Ovary (tissue), 9 donors: ENCODE data around the gene LLCFC1. TPM values are rescaled to one million over a fixed set of nuclear protein-coding genes. Genes with fewer than 3 reads are reported as not detected.

Experiments
- DNase-seq, 5 donors: peaks; one replicate each; pipeline ENCODE4 v3.0.0-alpha.2; 2019 to 2020
- H3K27ac ChIP-seq, 2 donors: fragments of 200-600 bp; one replicate each; pipeline versions ENCODE4 v1.5.1 to v1.8.0; 2019 to 2022
- H3K27me3 ChIP-seq: fragments of 200-600 bp; one replicate; pipeline ENCODE4 v1.8.0; 2022
- H3K36me3 ChIP-seq: fragments of 200-600 bp; sonication (generic); one replicate; pipeline ENCODE4 v1.5.1; 2019
- H3K4me1 ChIP-seq: one replicate; pipeline ENCODE4 v1.8.1; 2013; ENCODE audit warnings: mild to moderate bottlenecking, moderate library complexity; ENCODE audit not compliant: insufficient read depth
- H3K4me3 ChIP-seq: fragments of 200-600 bp; sonication (generic); one replicate; pipeline ENCODE4 v1.5.1; 2017
- H3K9me3 ChIP-seq, 2 donors: fragments of 200-600 bp in 1 of 2; sonication (generic) in 1 of 2; one replicate each; pipeline versions ENCODE4 v1.5.1 to v1.8.1; 2013 to 2019; ENCODE audit warnings: mild to moderate bottlenecking in 1 of 2, moderate library complexity in 1 of 2
- EP300 ChIP-seq: sonication (generic); formaldehyde crosslinking; IDR thresholded peaks from one replicate; pipeline ENCODE4 v1.6.1; 2017; ENCODE audit warnings: antibody characterized with exemption
- POLR2A ChIP-seq: fragments of 450-650 bp; IDR thresholded peaks from one replicate; pipeline ENCODE4 v1.6.1; 2017; ENCODE audit warnings: antibody characterized with exemption, mild to moderate bottlenecking, moderate library complexity
- WGBS, 3 donors: extraction: QIAGEN DNeasy Blood & Tissue Kit in 1 of 3; methylation state at CpG; one replicate each; pipeline versions ENCODE4 v1.1.5 to v1.1.7; 2013 to 2017; 5-methylcytosine and 5-hydroxymethylcytosine counted together
- intact Hi-C, 4 donors: fragments of 100-400 bp; cut with DNase I; formaldehyde crosslinking; loops; one replicate each; pipeline versions ENCODE4 v1.11.0 to v1.15.1; 2022 to 2023
- polyA plus RNA-seq, 2 donors: library from polyadenylated mRNA; stranded (reverse); fragments of 200-250 nt in 1 of 2; fragments of 350-450 nt in 1 of 2; fragmentation: Illumina TruSeq in 1 of 2; extraction: RNeasy Lipid Tissue Mini Kit (QIAGEN cat#74804) in 1 of 2; gene quantifications; one replicate each; pipeline ENCODE4 v1.2.3, GENCODE V29; 2013 to 2014
- total RNA-seq, 7 donors: library from RNA; depleted of rRNA in 2 of 7; stranded (reverse); fragments of >200 nt in 2 of 7; fragmentation: NEBNext Ultra II Directional in 3 of 7; extraction: Animal tissue kit (Norgen Biotek cat#: 25700) in 3 of 7; gene quantifications; one replicate each; pipeline versions ENCODE4 v1.1.0 to v1.2.4, GENCODE V29; 2016 to 2023
- TF ChIP-seq, protein P1 (sequence below), 3 donors: fragments of 450-650 bp in 2 of 3; fragments of 200-600 bp in 1 of 3; IDR thresholded peaks; one replicate each; pipeline versions ENCODE4 v1.5.1 to v1.8.0; 2016 to 2022; ENCODE audit warnings: antibody characterized with exemption in 3 of 3, mild to moderate bottlenecking in 1 of 3
- donor health status: DM: no; HTN: no; CAD: no; lungs with moderate emphysema.
- donor health status: DM: no; HTN: no; CAD: no.
- donor health status: Bipolar disorder and iron deficiency.
- donor health status: DM: yes; HTN: yes; CAD: no.
- donor health status: DM: no; HTN: no; CAD: no.
- donor health status: DM: yes; HTN: yes; CAD: no.

The LLCFC1 gene
- total and polyA plus RNA-seq, 9 donors = not detected

DNA sequence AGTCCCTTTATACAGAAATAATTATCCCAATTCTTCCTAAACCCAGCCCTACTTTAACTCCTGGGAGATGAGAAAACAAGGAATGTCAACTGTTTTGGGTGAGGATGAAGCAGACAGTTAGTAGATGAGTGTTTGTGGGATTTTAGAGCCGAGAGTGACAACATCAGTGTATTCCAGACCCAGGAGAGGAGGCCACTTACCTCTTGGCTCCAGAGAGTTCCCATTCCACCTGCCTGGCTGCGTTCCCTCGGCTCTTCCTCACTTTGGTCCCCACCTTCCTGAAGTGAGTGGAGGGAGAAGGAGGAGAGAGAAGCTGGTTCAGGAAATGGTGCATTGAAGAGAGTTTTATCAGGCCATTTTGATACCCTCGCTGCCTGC lies 22.3 kb downstream of the LLCFC1 start:
- Histone ChIP-seq H3K27me3 (no peaks in the 10 kb centered on the region), H3K27ac (no peak overlapping the region), H3K4me1 (no peaks in the 10 kb centered on the region), H3K4me3 (no peak overlapping the region), H3K36me3 (no peaks in the 10 kb centered on the region), H3K9me3 (no peaks in the 10 kb centered on the region)
- DNase-seq = no peak
- TF ChIP-seq POLR2A (no peak), EP300 (no peak)
- TF ChIP-seq, protein P1, sequence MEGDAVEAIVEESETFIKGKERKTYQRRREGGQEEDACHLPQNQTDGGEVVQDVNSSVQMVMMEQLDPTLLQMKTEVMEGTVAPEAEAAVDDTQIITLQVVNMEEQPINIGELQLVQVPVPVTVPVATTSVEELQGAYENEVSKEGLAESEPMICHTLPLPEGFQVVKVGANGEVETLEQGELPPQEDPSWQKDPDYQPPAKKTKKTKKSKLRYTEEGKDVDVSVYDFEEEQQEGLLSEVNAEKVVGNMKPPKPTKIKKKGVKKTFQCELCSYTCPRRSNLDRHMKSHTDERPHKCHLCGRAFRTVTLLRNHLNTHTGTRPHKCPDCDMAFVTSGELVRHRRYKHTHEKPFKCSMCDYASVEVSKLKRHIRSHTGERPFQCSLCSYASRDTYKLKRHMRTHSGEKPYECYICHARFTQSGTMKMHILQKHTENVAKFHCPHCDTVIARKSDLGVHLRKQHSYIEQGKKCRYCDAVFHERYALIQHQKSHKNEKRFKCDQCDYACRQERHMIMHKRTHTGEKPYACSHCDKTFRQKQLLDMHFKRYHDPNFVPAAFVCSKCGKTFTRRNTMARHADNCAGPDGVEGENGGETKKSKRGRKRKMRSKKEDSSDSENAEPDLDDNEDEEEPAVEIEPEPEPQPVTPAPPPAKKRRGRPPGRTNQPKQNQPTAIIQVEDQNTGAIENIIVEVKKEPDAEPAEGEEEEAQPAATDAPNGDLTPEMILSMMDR (IDR thresholded peaks at IDR 0.05) = no peak
- intact Hi-C loops = no loop called here
- WGBS, 3 donors = 81 to 88% (median 83%) methylated on average over 4 of the region's 4 CpGs

DNA sequence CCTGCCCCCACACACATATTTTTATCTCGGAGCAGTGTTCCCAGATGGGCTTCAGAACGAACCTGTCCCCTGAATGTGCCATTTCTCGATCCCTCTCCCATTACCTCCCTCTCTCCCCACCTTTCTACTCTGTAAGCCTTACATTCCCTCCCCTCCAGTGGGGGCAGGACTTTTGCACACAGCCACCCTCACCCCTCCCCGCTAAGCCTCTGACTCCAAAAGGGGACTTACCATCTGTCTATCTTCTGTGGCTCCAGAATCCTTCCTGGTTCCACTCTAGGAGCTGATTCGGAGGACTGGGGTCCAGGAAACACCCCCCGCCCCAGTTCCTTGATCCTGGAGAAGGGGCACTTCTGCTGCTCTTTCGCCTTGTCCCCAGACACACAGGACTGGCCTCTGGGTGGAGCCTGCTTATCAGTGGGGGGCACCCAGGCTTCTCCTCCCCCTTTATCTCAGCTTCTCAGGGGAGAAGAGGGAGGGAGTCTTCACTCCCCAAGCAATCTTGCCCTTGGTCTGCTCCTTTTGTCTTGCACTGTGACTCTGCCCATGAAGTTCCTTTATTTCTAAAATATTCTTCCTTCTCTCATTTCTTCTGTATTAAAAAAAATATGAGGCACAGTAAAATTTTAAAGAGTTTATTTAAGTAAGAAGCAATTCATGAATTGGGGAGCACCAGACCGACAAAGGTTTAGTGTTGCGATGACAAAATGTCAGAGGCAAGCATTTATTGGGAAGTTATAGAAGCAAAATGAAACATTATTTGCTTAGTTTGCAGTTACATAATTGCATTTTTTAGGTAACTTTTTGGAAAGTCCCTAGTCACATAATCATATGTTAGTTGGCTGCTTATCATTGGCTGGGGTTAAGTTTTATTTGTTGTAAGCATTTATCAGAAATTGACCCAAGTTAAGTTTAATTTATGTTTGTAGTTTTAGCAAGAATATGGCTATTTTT lies 23.0 kb downstream of the LLCFC1 start, which contains the start of gene KEL:
TSS of gene KEL (minus strand) at position 391 of the 954 bp plus-strand sequence. CDS start at position 234, 157 bp downstream.
- intact Hi-C loops = no loop called here
- no peaks in the 10 kb centered on the region for H3K36me3 ChIP-seq
- DNase-seq = no peak
- H3K4me3 ChIP-seq = no peak within 1 kb of the TSS
- H3K9me3 ChIP-seq = no peaks in the 10 kb centered on the region
- WGBS, 3 donors = 64 to 71% (median 69%) methylated on average over 9 of the region's 9 CpGs
- no peak for TF ChIP-seq EP300
- no peaks in the 10 kb centered on the region for H3K27me3 ChIP-seq
- H3K27ac ChIP-seq = no peak within 1 kb of the TSS
- no peaks in the 10 kb centered on the region for H3K4me1 ChIP-seq

DNA sequence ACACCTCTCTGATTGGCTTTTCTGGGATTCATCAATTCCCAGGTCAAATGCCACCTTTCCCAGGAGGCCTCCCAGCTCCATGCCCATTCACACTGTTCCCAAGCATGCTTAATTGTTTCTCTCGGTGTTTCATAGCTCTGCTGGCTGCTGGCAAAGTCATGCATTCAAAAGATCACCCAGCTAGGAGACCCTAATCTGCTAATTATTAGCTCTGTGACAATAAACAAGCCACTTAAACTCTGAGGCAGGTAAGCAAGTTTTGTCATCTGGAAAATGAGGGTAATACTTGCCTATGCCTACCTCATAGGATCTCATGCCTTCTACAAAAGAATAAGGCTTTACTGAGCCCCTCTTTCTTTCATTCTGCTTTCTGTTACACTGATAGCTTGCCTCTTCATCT lies 23.7 kb downstream of the LLCFC1 start:
- WGBS, 3 donors = 24 to 44% (median 32%) methylated on average over 1 of the region's 1 CpG
- TF ChIP-seq, protein P1 (IDR thresholded peaks at IDR 0.05) = no peak
- TF ChIP-seq EP300 = no peak
- no peak for TF ChIP-seq POLR2A
- Histone ChIP-seq H3K4me1 (no peaks in the 10 kb centered on the region), H3K27ac (no peak overlapping the region), H3K4me3 (no peak overlapping the region), H3K36me3 (no peaks in the 10 kb centered on the region), H3K27me3 (no peaks in the 10 kb centered on the region), H3K9me3 (no peaks in the 10 kb centered on the region)
- DNase-seq = no peak
- intact Hi-C loops = no loop called here

DNA sequence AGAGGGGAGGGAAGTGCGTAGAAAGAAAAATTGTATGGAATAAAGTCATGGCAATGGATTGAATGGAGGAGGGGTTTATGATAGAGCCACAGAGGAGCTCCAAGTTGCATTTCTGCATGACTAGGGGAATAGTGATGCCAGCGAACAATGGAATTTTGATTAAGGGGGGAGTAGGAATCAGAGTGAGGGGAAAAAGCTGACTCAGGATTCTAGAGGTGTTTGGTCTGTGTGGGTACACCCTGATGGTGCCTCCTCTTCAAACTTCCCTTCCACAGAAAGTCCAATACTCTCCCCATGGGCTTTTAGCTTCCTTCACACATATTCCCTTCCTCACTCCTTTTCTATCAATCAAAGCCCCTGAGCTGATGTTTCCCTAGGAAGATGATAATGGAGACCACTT lies 24.7 kb downstream of the LLCFC1 start:
- intact Hi-C loops = no loop called here
- no peaks in the 10 kb centered on the region for H3K36me3 ChIP-seq
- H3K27ac ChIP-seq = no peak overlapping the region
- H3K27me3 ChIP-seq = no peaks in the 10 kb centered on the region
- WGBS, 3 donors = 84 to 91% (median 89%) methylated on average over 2 of the region's 2 CpGs
- no peak for DNase-seq
- H3K9me3 ChIP-seq = no peaks in the 10 kb centered on the region
- no peaks in the 10 kb centered on the region for H3K4me1 ChIP-seq
- H3K4me3 ChIP-seq = no peak overlapping the region
- no peak for TF ChIP-seq EP300

DNA sequence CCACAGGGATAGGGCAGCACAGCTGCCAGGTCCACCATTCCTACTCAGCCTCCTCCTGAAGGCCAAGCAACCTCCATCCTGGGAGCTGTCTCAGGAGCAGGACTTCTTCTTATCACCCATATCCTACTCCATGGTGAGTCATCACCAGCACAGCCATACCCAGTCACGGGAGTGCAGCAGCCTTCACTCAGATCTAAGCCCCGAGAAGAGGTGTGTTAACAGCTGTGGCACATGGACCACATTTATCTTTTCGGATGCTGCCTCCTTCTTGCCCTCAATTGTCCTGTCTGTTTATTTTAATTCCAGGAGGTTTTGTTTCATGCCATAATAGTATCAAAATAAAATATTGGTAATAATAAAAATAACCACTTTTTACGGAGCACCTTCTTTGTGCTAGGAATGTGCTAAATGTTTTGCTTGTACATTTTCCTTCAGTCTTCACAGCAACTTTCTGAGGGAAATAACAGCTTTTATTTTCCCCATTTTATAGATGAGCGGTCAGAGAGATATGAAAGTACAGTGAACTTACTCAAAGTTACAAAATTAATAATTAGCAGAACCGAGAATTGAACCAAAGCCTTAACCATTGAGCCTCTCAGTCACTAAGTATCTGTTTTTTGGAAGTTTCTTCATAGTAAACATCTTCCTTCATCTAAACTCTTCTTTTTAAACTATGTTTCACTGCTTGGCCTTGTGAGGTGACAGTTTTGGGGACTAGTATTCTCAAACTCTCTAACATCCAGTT lies 25.4 kb downstream of the LLCFC1 start:
- H3K4me3 ChIP-seq = no peak overlapping the region
- TF ChIP-seq, protein P1 (IDR thresholded peaks at IDR 0.05) = no peak
- TF ChIP-seq POLR2A = no peak
- no peak for TF ChIP-seq EP300
- no peaks in the 10 kb centered on the region for H3K9me3 ChIP-seq
- intact Hi-C loops = no loop called here
- no peaks in the 10 kb centered on the region for H3K27me3 ChIP-seq
- H3K36me3 ChIP-seq = no peaks in the 10 kb centered on the region
- no peak overlapping the region for H3K27ac ChIP-seq
- no peaks in the 10 kb centered on the region for H3K4me1 ChIP-seq
- no peak for DNase-seq
- WGBS, 3 donors = 71 to 75% (median 73%) methylated on average over 6 of the region's 6 CpGs
